SK-N-SH treated with all-trans-retinoic acid at 6 μM for 48 hours (cell line): ENCODE results near the gene RELL1.

Experiments
- ATAC-seq: fragments of 200-7000 bp; cut with Tn5 transposase; 3 replicates; pipeline ENCODE4 v1.9.1; 2020; ENCODE audit warnings: mild to moderate bottlenecking, moderate library complexity
- ARNTL ChIP-seq: fragments of 450-650 bp; formaldehyde crosslinking; IDR thresholded peaks from 2 replicates; pipeline ENCODE4 v1.5.0; 2020; ENCODE audit warnings: low read depth, mild to moderate bottlenecking, moderate library complexity, borderline replicate concordance
- BACH2 ChIP-seq: fragments of 250-450 bp; sonication (Bioruptor Pico); IDR thresholded peaks from 2 replicates; pipeline ENCODE4 v1.9.0; 2021; ENCODE audit warnings: mild to moderate bottlenecking, borderline replicate concordance
- CSDC2 ChIP-seq: fragments of 250-450 bp; sonication (Bioruptor Pico); IDR thresholded peaks from 2 replicates; pipeline ENCODE4 v1.5.0; 2020; ENCODE audit warnings: mild to moderate bottlenecking, moderate library complexity
- ESRRG ChIP-seq: fragments of 250-450 bp; sonication (Bioruptor Pico); IDR thresholded peaks from 2 replicates; pipeline ENCODE4 v1.6.1; 2021; ENCODE audit warnings: mild to moderate bottlenecking
- GLIS3 ChIP-seq: fragments of 250-450 bp; sonication (Bioruptor Pico); IDR thresholded peaks from 2 replicates; pipeline ENCODE4 v1.5.0; 2020; ENCODE audit warnings: mild to moderate bottlenecking, moderate library complexity
- ISL1 ChIP-seq: fragments of 250-450 bp; sonication (Bioruptor Pico); IDR thresholded peaks from 2 replicates; pipeline ENCODE4 v2.1.2; 2022; ENCODE audit warnings: mild to moderate bottlenecking, moderate library complexity
- OSR1 ChIP-seq: fragments of 250-450 bp; sonication (Bioruptor Pico); IDR thresholded peaks from 2 replicates; pipeline ENCODE4 v1.8.0; 2022; ENCODE audit warnings: moderate library complexity, mild to moderate bottlenecking, inconsistent platforms
- PATZ1 ChIP-seq: fragments of 250-450 bp; sonication (Bioruptor Pico); IDR thresholded peaks from 2 replicates; pipeline ENCODE4 v1.8.0; 2020; ENCODE audit warnings: mild to moderate bottlenecking, moderate library complexity, borderline replicate concordance
- PPARA ChIP-seq: fragments of 250-450 bp; sonication (Bioruptor Pico); IDR thresholded peaks from 2 replicates; pipeline ENCODE4 v1.5.0; 2020; ENCODE audit warnings: mild to moderate bottlenecking, borderline replicate concordance
- RARB ChIP-seq: fragments of 250-450 bp; sonication (Bioruptor Pico); IDR thresholded peaks from 2 replicates; pipeline ENCODE4 v1.8.0; 2021; ENCODE audit warnings: mild to moderate bottlenecking, moderate library complexity
- SNAI2 ChIP-seq: fragments of 250-450 bp; sonication (Bioruptor Pico); IDR thresholded peaks from 2 replicates; pipeline ENCODE4 v1.5.0; 2020; ENCODE audit warnings: mild to moderate bottlenecking, moderate library complexity
- TCF4 ChIP-seq: fragments of 250-450 bp; sonication (Bioruptor Pico); IDR thresholded peaks from 2 replicates; pipeline ENCODE4 v1.8.0; 2021; ENCODE audit warnings: mild to moderate bottlenecking, moderate library complexity, borderline replicate concordance
- TOX ChIP-seq: fragments of 250-450 bp; sonication (Bioruptor Pico); IDR thresholded peaks from 2 replicates; pipeline ENCODE4 v1.8.0; 2021; ENCODE audit warnings: mild to moderate bottlenecking, moderate library complexity, borderline replicate concordance
- TSHZ2 ChIP-seq: fragments of 250-450 bp; sonication (Bioruptor Pico); IDR thresholded peaks from 2 replicates; pipeline ENCODE4 v1.5.0; 2020; ENCODE audit warnings: mild to moderate bottlenecking, moderate library complexity
- ZC3H10 ChIP-seq: fragments of 250-450 bp; sonication (Bioruptor Pico); IDR thresholded peaks from 2 replicates; pipeline ENCODE4 v1.5.1; 2021; ENCODE audit warnings: mild to moderate bottlenecking, moderate library complexity
- ZFP3 ChIP-seq: fragments of 250-450 bp; sonication (Bioruptor Pico); IDR thresholded peaks from 2 replicates; pipeline ENCODE4 v1.5.0; 2020; ENCODE audit warnings: mild to moderate bottlenecking, moderate library complexity
- ZFP30 ChIP-seq: fragments of 450-650 bp; formaldehyde crosslinking; IDR thresholded peaks from 2 replicates; pipeline ENCODE4 v1.5.0; 2022; ENCODE audit warnings: mild to moderate bottlenecking, moderate library complexity
- ZNF565 ChIP-seq: fragments of 450-650 bp; formaldehyde crosslinking; conservative IDR thresholded peaks from 2 replicates; pipeline ENCODE4 v1.5.0; 2020; ENCODE audit warnings: low read depth, mild to moderate bottlenecking, moderate library complexity
- ZNF70 ChIP-seq: fragments of 450-650 bp; formaldehyde crosslinking; IDR thresholded peaks from 2 replicates; pipeline ENCODE4 v1.5.0; 2020; ENCODE audit warnings: mild to moderate bottlenecking, moderate library complexity
- ZNF8 ChIP-seq: fragments of 450-650 bp; formaldehyde crosslinking; IDR thresholded peaks from 2 replicates; pipeline ENCODE4 v1.5.0; 2020; ENCODE audit warnings: mild to moderate bottlenecking, moderate library complexity
- TF ChIP-seq, protein P1 (sequence below): fragments of 250-450 bp; sonication (Bioruptor Pico); IDR thresholded peaks from 2 replicates; pipeline ENCODE4 v1.8.0; 2021; ENCODE audit warnings: low read depth, mild to moderate bottlenecking, moderate library complexity, borderline replicate concordance
- TF ChIP-seq, protein P2 (sequence below): fragments of 250-450 bp; sonication (Bioruptor Pico); IDR thresholded peaks from 2 replicates; pipeline ENCODE4 v1.5.1; 2021; ENCODE audit warnings: mild to moderate bottlenecking, moderate library complexity
- TF ChIP-seq, protein P3 (sequence below): fragments of 250-450 bp; sonication (Bioruptor Pico); IDR thresholded peaks from 2 replicates; pipeline ENCODE4 v1.5.1; 2020; ENCODE audit warnings: low read depth, mild to moderate bottlenecking, moderate library complexity

The RELL1 gene

DNA sequence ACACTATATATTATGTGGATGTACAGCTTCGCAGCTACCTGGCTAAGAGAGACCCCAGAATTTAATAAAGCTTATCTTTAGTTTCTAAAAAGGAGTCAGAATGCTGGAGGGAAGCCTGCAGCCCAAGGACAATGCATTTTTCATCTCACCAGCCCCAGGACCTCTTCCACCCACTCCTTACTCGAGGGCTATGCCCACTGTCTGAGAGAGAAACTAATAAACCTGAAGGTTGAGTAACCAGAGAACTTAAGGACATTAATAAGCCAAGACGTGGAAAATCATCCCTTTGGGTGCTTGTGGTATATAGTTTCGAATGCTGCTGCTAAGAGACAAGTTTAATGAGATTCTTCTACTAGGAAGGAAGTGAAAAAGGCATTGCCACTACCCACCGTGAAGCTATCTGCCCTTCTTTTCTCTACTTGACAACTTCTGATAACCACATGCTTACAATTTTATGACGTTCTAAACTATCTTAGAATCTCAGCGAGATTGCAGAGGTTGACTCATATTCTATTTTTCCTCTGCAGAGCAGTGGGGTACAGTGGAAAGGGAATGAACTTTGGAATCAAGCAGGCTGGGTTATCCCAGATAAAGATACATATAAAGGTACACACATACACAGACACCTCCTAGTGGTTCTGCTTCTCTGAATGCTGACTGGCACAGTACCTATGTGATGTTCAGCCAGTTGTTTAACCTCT, 3.3 kb downstream of the RELL1 start:
- ATAC-seq, result no peak
- TF ChIP-seq OSR1 (CRISPR knock-in tag), result no peak
- TF ChIP-seq ZNF565 (CRISPR knock-in tag), result no peak
- no peak for TF ChIP-seq CSDC2 (CRISPR knock-in tag)
- TF ChIP-seq ZC3H10 (CRISPR knock-in tag), result no peak
- TF ChIP-seq ZNF8 (CRISPR knock-in tag), result no peak
- TF ChIP-seq ESRRG (CRISPR knock-in tag), result no peak
- TF ChIP-seq, protein P1, sequence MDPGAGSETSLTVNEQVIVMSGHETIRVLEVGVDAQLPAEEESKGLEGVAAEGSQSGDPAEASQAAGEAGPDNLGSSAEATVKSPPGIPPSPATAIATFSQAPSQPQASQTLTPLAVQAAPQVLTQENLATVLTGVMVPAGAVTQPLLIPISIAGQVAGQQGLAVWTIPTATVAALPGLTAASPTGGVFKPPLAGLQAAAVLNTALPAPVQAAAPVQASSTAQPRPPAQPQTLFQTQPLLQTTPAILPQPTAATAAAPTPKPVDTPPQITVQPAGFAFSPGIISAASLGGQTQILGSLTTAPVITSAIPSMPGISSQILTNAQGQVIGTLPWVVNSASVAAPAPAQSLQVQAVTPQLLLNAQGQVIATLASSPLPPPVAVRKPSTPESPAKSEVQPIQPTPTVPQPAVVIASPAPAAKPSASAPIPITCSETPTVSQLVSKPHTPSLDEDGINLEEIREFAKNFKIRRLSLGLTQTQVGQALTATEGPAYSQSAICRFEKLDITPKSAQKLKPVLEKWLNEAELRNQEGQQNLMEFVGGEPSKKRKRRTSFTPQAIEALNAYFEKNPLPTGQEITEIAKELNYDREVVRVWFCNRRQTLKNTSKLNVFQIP (CRISPR knock-in tag), result no peak
- TF ChIP-seq ZFP3 (CRISPR knock-in tag), result no peak
- TF ChIP-seq ARNTL (CRISPR knock-in tag), result no peak
- TF ChIP-seq GLIS3 (CRISPR knock-in tag), result no peak
- TF ChIP-seq TCF4 (CRISPR knock-in tag), result no peak
- TF ChIP-seq ZNF70 (CRISPR knock-in tag), result no peak
- TF ChIP-seq SNAI2, result no peak
- no peak for TF ChIP-seq PATZ1 (CRISPR knock-in tag)
- no peak for TF ChIP-seq TSHZ2 (CRISPR knock-in tag)
- no peak for TF ChIP-seq ISL1
- no peak for TF ChIP-seq RARB
- TF ChIP-seq, protein P2, sequence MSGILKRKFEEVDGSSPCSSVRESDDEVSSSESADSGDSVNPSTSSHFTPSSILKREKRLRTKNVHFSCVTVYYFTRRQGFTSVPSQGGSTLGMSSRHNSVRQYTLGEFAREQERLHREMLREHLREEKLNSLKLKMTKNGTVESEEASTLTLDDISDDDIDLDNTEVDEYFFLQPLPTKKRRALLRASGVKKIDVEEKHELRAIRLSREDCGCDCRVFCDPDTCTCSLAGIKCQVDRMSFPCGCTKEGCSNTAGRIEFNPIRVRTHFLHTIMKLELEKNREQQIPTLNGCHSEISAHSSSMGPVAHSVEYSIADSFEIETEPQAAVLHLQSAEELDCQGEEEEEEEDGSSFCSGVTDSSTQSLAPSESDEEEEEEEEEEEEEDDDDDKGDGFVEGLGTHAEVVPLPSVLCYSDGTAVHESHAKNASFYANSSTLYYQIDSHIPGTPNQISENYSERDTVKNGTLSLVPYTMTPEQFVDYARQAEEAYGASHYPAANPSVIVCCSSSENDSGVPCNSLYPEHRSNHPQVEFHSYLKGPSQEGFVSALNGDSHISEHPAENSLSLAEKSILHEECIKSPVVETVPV (CRISPR knock-in tag), result no peak
- TF ChIP-seq BACH2 (CRISPR knock-in tag), result no peak

- TF ChIP-seq ZFP30 (CRISPR knock-in tag) (no peak), ZC3H10 (CRISPR knock-in tag) (no peak), PATZ1 (CRISPR knock-in tag) (no peak), RARB (no peak), BACH2 (CRISPR knock-in tag) (no peak), TSHZ2 (CRISPR knock-in tag) (no peak), ESRRG (CRISPR knock-in tag) (no peak), TOX (CRISPR knock-in tag) (no peak), ZNF565 (CRISPR knock-in tag) (no peak), PPARA (CRISPR knock-in tag) (no peak), ZFP3 (CRISPR knock-in tag) (no peak), OSR1 (CRISPR knock-in tag) (no peak), GLIS3 (CRISPR knock-in tag) (no peak)
- TF ChIP-seq, protein P3, sequence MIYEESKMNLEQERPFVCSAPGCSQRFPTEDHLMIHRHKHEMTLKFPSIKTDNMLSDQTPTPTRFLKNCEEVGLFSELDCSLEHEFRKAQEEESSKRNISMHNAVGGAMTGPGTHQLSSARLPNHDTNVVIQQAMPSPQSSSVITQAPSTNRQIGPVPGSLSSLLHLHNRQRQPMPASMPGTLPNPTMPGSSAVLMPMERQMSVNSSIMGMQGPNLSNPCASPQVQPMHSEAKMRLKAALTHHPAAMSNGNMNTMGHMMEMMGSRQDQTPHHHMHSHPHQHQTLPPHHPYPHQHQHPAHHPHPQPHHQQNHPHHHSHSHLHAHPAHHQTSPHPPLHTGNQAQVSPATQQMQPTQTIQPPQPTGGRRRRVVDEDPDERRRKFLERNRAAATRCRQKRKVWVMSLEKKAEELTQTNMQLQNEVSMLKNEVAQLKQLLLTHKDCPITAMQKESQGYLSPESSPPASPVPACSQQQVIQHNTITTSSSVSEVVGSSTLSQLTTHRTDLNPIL (CRISPR knock-in tag), result no peak
- TF ChIP-seq, protein P1 (CRISPR knock-in tag), result no peak
- TF ChIP-seq, all 23 proteins: peak for 0
- no peak for ATAC-seq
These were observed 6.1 kb downstream of the RELL1 start for GRCh38 chr4:37680089-37680488.
